ENCODE measurements around the gene OR52N4.
"Not testable (repeated sequence)": the region's sequence is repeated elsewhere in the genome, so short reads cannot be mapped to it uniquely, and the experiment has no call there.

Gene OR52N4

GRCh38 chr11:5753943-5754342 is at the start of gene OR52N4:
Gene OR52N4, plus strand, starts transcription at chr11:5754243. Its CDS starts 498 bp downstream, at chr11:5754741.
- no peak for DNase-seq (ENCODE audit: low read depth)

GRCh38 chr11:5705688-5706087 is 48.4 kb upstream of the OR52N4 start:
- DNase-seq (ENCODE audit: low read depth): no peak

GRCh38 chr11:5712507-5712906 is 41.5 kb upstream of the OR52N4 start:
- DNase-seq (ENCODE audit: low read depth): no peak

GRCh38 chr11:5713695-5714094 is 40.3 kb upstream of the OR52N4 start:
- DNase-seq (ENCODE audit: low read depth): no peak

GRCh38 chr11:5716518-5716917 is 37.5 kb upstream of the OR52N4 start:
- not testable (repeated sequence) for DNase-seq (ENCODE audit: low read depth)

GRCh38 chr11:5719703-5720495 is 34.1 kb upstream of the OR52N4 start:
- no peak for DNase-seq (ENCODE audit: low read depth)

GRCh38 chr11:5722622-5723021 is 31.4 kb upstream of the OR52N4 start:
- no peak for DNase-seq (ENCODE audit: low read depth)

GRCh38 chr11:5726351-5726750 is 27.7 kb upstream of the OR52N4 start:
- no peak for DNase-seq (ENCODE audit: low read depth)

GRCh38 chr11:5727691-5728090 is 26.4 kb upstream of the OR52N4 start:
- no peak for DNase-seq (ENCODE audit: low read depth)

GRCh38 chr11:5736396-5736795 is 17.6 kb upstream of the OR52N4 start, which contains the start of gene OR56B1:
Gene OR56B1, plus strand, starts transcription at chr11:5736448. Its CDS starts 69 bp downstream, at chr11:5736517.
- no peak for DNase-seq (ENCODE audit: low read depth)

- DNase-seq (ENCODE audit: low read depth): no peak
These were observed 17.0 kb upstream of the OR52N4 start for GRCh38 chr11:5737091-5737490.

- DNase-seq (ENCODE audit: low read depth): no peak
These were observed 16.2 kb upstream of the OR52N4 start for GRCh38 chr11:5737670-5738392.

- no peak for DNase-seq (ENCODE audit: low read depth)
These were observed 15.6 kb upstream of the OR52N4 start for GRCh38 chr11:5738431-5738830.

GRCh38 chr11:5746614-5747013 is 7.4 kb upstream of the OR52N4 start:
- DNase-seq (ENCODE audit: low read depth): no peak

- no peak for DNase-seq (ENCODE audit: low read depth)
These were observed 4.2 kb upstream of the OR52N4 start for GRCh38 chr11:5749836-5750235.

- no peak for DNase-seq (ENCODE audit: low read depth)
These were observed 13.0 kb downstream of the OR52N4 start for GRCh38 chr11:5767056-5767455.

- no peak for DNase-seq (ENCODE audit: low read depth)
These were observed 29.2 kb downstream of the OR52N4 start, which contains the start of gene OR52N5 for GRCh38 chr11:5783255-5783654. Gene OR52N5, minus strand, starts transcription at chr11:5783355. Its CDS starts 4,721 bp downstream, at chr11:5778634.

- DNase-seq (ENCODE audit: low read depth): no peak
These were observed 37.1 kb downstream of the OR52N4 start, which contains the start of gene OR52N1 for GRCh38 chr11:5791165-5791564. Gene OR52N1, minus strand, starts transcription at chr11:5791265. Its CDS starts 2,449 bp downstream, at chr11:5788816.

- DNase-seq (ENCODE audit: low read depth): no peak
These were observed 42.5 kb downstream of the OR52N4 start for GRCh38 chr11:5796541-5796940.

GRCh38 chr11:5803982-5804381 is 49.9 kb downstream of the OR52N4 start:
- no peak for DNase-seq (ENCODE audit: low read depth)
